HG02678 (cell line): Measurements from ENCODE around the gene DCDC1.

Experiments
- ATAC-seq: cut with Tn5 transposase; IDR thresholded peaks from one replicate; pipeline ENCODE4 v1.9.1; 2021; ENCODE audit warnings: mild to moderate bottlenecking, moderate library complexity; ENCODE audit not compliant: unreplicated experiment

DCDC1 gene

GRCh38 chr11:31110830-31111229, 258.7 kb downstream of the DCDC1 start:
- ATAC-seq: no peak

- no peak for ATAC-seq
These were observed 260.1 kb downstream of the DCDC1 start for GRCh38 chr11:31109446-31109845.

GRCh38 chr11:31107649-31108048, 261.9 kb downstream of the DCDC1 start:
- ATAC-seq: no peak

GRCh38 chr11:31106968-31107576, 262.5 kb downstream of the DCDC1 start:
- ATAC-seq: peak; percentile 72

- ATAC-seq: no peak
These were observed 263.2 kb downstream of the DCDC1 start for GRCh38 chr11:31106326-31106725.

GRCh38 chr11:31102875-31103274, 266.7 kb downstream of the DCDC1 start:
- ATAC-seq: no peak

- no peak for ATAC-seq
These were observed 267.2 kb downstream of the DCDC1 start for GRCh38 chr11:31102316-31102715.

- no peak for ATAC-seq
These were observed 273.2 kb downstream of the DCDC1 start for GRCh38 chr11:31096191-31096805.

- ATAC-seq: no peak
These were observed 276.9 kb downstream of the DCDC1 start for GRCh38 chr11:31092638-31093037.

- ATAC-seq: no peak
These were observed 280.4 kb downstream of the DCDC1 start for GRCh38 chr11:31089117-31089516.

GRCh38 chr11:31069447-31070205, 299.9 kb downstream of the DCDC1 start:
- no peak for ATAC-seq

GRCh38 chr11:31060880-31061279, 308.7 kb downstream of the DCDC1 start:
- no peak for ATAC-seq

GRCh38 chr11:31059529-31059928, 310.0 kb downstream of the DCDC1 start:
- no peak for ATAC-seq

- no peak for ATAC-seq
These were observed 319.3 kb downstream of the DCDC1 start for GRCh38 chr11:31050061-31050765.

- no peak for ATAC-seq
These were observed 324.2 kb downstream of the DCDC1 start for GRCh38 chr11:31045335-31045734.

- no peak for ATAC-seq
These were observed 339.3 kb downstream of the DCDC1 start for GRCh38 chr11:31030138-31030792.

- no peak for ATAC-seq
These were observed 343.2 kb downstream of the DCDC1 start for GRCh38 chr11:31026315-31026714.

GRCh38 chr11:31022080-31022479, 347.5 kb downstream of the DCDC1 start:
- no peak for ATAC-seq

- no peak for ATAC-seq
These were observed 349.8 kb downstream of the DCDC1 start for GRCh38 chr11:31019786-31020185.

GRCh38 chr11:31005202-31005601, 364.3 kb downstream of the DCDC1 start:
- ATAC-seq: no peak

- ATAC-seq: no peak
These were observed 368.1 kb downstream of the DCDC1 start for GRCh38 chr11:31001427-31001826.
